VCaP (cell line): ENCODE results near the gene TBX20.

Experiments
- H3K27ac ChIP-seq: fragments of 450-650 bp; 2 replicates; pipeline ENCODE4 v1.5.1; 2017
- CTCF ChIP-seq: fragments of 450-650 bp; conservative IDR thresholded peaks from 2 replicates; pipeline ENCODE4 v1.5.1; 2017; ENCODE audit warnings: mild to moderate bottlenecking, moderate library complexity

Gene TBX20

GRCh38 chr7:35272246-35272645 lies 18.3 kb upstream of the TBX20 start:
- no peak for TF ChIP-seq CTCF
- no peak overlapping the region for H3K27ac ChIP-seq

GRCh38 chr7:35268953-35269352 lies 15.1 kb upstream of the TBX20 start:
- H3K27ac ChIP-seq, result no peak overlapping the region
- TF ChIP-seq CTCF, result no peak

GRCh38 chr7:35267411-35267810 lies 13.5 kb upstream of the TBX20 start:
- no peak for TF ChIP-seq CTCF
- no peak overlapping the region for H3K27ac ChIP-seq

GRCh38 chr7:35263396-35263795 lies 9.5 kb upstream of the TBX20 start:
- no peak overlapping the region for H3K27ac ChIP-seq
- no peak for TF ChIP-seq CTCF

GRCh38 chr7:35261476-35262285 lies 7.8 kb upstream of the TBX20 start:
- TF ChIP-seq CTCF, result no peak
- H3K27ac ChIP-seq, result no peak overlapping the region

GRCh38 chr7:35261041-35261440 lies 7.1 kb upstream of the TBX20 start:
- H3K27ac ChIP-seq, result no peak overlapping the region
- TF ChIP-seq CTCF, result no peak

- no peak for TF ChIP-seq CTCF
- no peak overlapping the region for H3K27ac ChIP-seq
Observed at GRCh38 chr7:35260246-35260645, 6.3 kb upstream of the TBX20 start.
